HL-60/S4 treated with retinoic acid at 250 ng/mL for 4 days and 3 days (cell line): ENCODE data around the gene GLIPR2.
"Not testable (repeated sequence)": the region's sequence is repeated elsewhere in the genome, so short reads cannot be mapped to it uniquely, and the experiment has no call there.

Experiments
- in situ Hi-C: fragments of 300-500 bp; cut with MboI; formaldehyde crosslinking; loops from 2 replicates; pipeline ENCODE4 v1.7.0; 2022; ENCODE audit warnings: low sequenced_read_pairs

The GLIPR2 gene

DNA sequence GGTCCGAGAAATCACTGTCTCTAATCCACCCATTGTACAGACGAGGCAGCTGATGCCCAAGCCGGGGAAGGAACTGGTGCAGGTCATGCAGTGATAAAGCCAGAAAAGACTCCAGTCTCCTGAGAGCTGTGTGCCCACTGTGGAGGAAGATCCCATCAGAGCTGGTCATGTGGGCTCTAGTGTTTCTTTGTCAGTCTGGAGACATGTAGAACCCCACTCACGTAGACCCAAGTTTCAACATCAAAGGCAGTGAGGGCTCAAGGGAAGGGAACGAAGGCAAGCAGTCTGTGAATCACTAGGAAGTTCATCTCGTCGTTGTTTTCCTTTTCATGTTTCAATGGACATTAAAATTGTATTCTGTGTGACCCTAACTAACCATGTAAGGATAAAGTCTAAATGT lies 14.6 kb upstream of the GLIPR2 start:
- in situ Hi-C loops: no loop called here

DNA sequence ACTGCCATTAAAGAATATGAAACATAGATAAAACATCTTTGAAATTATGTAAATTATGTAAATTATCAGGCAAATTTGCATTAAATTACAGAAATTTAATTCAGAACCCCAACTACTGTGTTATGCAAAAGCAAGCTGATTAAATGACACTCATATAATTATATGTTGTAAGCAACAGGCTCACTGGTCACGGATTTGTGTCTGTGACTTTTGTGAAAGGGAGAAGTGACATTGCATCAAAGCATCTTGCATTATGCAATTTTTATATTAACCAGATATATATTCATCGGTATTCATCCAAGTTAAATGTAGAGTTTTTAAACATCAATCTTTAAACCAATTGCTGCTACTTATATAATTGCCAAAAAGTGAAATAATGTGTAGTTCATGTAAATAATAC lies 13.0 kb upstream of the GLIPR2 start:
- in situ Hi-C loops: no loop called here

DNA sequence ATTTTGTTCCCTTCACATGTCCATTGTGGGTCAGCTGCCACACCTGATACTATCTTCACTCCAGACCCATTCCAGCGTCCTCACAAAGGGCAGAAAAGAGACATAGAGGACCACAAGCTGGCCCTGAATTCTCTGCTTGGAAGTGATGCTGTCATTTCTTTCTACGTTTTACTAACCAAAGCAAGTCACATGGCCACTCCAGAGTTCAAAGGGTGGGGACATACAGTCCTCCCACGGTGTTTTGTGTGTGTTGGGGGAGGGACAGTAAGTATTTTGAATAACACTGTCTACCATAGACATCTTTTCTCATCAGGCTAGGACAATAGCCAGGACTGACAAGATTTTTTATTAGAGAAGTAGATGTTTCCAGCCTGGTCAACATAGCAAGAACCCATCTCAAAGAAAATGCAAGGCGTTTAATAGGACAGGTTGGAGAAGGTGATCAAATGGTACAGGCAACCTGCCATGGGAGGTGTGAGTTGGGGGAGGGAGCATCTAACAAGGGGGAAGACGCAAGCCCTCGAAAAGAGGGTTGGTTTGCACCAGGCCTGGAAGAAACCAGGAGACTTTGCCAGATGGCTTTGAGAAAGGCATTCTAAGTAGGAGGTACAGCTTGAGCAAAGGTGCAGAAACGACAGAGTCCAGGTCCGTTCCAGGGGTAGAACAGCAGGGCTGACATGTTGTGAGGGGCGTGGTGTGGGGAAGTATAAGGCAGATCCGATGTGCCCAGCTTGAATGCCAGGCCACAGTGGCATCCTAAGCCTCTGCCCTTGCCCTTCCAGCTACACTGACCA lies 11.3 kb upstream of the GLIPR2 start:
- in situ Hi-C loops: no loop called here

DNA sequence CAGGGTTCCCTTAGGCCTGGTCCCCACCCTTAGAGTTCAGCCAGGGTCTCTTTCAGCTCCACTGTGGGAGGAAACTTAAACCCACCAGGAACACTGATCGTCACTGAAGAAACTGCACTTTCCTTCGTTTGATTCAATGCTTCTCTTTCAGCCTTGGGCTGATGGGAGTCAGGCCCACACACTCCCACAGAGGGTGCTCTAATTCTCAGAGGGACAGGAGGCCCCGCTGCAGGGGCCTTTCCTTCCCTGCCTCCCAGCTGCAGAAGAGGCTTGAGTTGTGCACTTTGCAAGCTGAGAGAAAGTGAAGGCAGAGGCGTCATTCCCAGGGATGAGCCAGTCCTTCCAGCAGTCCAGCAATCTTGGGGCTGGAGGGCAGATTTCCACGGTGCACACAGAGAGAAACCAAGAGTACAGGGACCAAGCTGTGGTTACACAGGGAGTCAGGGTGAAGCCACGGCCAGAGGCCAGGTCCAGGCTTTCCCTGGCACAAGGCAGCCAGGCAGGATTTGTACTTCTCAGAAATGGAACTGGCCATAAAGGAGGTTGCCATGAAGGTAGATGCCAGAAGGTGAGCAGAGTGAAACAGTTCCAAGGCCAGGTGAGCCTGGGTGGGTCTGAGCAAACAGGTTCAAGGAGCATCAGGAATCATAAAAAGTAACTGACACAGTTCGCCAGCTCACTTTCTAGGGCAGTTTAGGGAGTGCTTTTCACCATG lies 10.4 kb upstream of the GLIPR2 start:
- in situ Hi-C loops: no loop called here

DNA sequence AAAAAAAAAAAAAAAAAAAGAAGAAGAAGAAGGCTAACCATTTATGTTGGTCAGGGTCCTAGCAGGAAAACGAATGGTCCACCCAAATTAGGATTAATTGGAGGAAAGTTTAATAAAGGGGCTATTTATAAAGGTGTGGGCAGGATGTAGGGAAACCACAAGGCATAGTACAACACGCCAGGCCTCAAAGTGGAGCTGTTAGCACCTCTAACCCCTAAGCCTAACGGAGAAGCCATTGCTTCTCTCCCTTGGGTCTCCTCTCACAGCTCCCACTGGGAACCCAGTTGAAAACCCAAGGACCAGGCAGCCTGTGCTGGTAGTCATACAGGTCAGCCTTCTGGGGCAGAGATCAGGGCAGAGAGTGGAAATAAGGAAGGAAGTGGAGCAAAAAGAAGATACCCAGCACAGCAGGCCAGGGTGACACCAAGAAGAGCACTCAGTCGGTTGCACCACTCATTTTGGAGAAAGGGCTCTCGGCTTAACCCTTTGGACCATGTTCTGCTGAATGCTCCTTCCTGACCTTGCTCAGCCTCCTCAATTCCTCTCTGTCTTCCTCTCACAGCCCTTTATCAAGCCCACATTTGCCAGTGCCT lies 8.8 kb upstream of the GLIPR2 start:
- in situ Hi-C loops: no loop called here

DNA sequence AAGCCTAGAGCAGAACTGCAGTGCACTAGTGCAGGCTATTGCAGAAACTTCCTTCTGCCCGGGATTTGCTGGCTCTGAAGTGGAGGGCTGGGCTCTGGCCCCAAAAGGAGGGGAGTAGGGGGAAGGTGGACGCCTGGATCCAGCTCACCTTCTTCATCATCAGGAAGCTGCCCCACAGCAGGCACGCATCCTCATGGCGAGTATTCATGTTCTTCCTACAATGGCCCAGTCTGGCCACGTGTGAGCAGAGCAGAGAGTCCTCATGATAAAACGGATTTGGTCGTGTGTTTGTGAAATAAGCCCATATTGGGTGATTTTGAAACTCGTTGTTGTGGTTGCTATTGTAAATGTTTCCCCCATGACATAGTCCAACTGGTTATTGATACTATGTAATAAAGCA lies 8.2 kb upstream of the GLIPR2 start:
- in situ Hi-C loops: no loop called here

DNA sequence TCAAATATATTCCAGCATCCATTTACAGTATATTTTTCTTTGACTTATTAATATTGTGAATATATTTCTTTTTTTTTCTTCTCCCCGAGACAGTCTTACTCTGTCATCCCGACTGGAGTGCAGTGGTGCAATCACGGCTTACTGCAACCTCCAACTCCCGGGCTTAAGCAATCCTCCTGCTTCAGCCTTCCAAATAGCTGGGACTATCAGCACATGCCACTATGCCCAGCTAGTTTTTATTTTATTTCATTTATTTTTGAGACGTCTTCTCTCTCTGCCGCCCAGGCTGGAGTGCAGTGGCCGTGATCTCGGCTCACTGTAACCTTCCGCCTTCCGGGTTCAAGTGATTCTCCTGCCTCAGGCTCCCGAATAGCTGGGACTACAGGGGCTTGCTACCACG lies 7.4 kb upstream of the GLIPR2 start:
- in situ Hi-C loops: no loop called here

DNA sequence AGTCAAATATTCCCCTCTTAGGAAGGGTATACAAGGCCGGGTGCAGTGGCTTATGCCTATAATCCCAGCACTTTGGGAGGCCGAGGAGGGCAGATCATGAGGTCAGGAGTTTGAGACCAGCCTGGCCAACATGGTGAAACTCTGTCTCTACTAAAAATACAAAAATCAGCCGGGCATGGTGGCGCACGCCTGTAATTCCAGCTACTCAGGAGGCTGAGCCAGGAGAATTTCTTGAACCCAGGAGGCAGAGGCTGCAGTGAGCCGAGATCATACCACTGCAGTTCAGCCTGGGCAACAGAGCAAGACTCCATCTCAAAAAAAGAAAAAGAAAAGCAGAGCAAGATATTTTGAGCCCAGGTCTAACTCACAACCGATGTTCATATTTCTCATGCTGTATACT lies 4.9 kb upstream of the GLIPR2 start:
- in situ Hi-C loops: not testable (repeated sequence)

DNA sequence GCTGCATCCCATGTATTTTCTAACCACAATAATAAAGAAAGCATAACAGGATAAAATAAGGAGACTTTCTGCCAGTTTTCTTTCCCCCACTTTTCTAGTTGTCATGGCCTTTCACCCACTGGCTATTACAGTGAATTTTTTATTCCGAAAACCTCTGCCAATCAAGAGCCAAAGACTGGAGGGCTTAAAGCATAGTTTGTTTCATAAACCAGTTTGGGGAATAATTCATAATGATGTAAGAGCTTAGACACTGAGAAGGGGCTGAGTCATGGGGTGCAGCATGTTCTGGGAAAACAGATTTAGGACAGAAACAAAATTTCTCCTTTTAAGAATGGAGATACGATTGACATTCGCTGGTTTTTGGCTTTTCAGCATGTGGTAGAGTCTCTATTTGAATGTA lies 4.4 kb upstream of the GLIPR2 start:
- in situ Hi-C loops: no loop called here

DNA sequence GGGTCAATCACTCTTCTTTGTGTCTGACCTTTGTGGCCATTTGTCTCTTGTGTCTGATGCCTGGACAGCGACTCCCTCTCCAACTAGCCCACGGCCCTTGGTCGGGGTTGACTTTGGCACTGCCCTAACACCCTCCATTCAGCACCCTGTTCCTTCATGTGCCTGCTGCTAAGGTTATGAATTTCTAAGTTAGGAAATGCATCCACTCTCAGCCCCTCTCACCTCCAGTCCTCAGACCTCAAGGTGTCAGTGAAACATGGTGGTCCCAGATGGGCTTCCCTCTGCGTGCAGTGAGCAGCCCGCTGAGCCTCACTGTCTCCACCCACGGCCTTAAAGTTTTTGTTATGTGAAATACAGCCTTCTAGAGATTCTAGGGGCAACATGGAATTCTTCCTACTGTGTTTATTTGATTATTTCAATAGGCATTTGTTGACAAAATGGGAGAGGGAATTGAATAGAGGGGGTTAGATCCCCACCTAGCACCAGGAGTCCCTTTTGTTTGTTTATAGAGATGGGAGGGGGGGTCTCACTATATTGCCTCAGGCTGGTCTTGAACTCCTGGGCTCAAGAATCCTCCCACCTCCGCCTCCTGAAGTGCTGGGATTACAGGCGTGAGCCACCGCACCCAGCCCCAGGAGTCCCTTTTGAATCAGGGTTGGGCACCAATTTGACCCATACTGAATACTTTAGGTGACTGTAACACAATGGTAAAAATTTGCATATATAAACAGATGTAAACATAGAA lies 1.6 kb upstream of the GLIPR2 start:
- in situ Hi-C loops: no loop called here

DNA sequence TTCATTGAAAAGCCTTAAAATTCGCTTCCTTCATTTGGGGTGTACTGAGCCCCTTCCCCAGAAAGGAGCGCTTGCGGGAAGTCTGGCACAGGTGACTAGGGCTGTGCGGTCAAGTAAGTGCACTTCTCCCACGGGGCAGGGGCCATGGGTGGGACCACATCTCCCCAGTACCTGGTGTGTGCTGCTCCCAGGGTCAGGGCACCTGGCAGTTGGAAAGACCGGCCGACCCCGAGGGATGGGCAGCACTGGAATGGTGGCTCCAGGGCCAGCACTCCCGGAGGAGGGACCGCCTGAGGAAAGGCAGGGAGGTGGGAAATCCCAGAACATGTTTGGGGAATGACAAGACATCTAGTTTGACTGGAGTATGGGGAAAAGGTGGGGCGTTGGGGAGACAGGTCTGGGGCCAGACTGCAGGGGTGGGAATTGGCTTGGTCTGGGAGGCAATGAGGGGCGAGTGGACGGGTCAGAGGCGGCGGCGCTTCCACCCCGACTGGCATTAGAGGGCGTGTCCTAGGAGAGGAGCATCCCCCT lies 727 bp upstream of the GLIPR2 start:
- in situ Hi-C loops: no loop called here

DNA sequence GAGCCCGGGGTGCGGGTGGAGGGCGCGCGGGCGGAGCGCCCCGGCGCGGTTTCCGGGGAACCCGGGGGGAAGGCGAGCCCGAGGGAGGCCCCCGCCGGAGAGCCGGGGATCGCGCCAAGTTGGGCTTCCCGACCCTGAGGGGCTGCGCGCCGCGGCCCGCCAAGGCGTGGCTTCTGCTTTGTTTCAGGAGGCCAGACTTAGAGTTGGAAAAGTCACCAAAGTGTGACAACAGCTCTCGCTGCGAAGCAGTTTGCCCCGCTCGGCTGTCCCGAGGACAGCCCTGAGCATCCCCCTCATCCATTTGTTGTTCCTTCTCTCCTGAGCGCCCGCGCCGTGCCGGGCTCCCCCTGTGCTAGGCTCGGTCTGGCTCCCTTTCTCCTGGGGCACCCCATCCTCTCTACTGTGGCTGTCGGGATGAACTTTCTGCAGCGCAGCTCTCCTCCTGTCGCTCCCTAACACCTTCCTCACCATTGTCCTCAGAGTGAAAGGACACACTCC lies 410 bp downstream of the GLIPR2 start:
- in situ Hi-C loops: no loop called here

DNA sequence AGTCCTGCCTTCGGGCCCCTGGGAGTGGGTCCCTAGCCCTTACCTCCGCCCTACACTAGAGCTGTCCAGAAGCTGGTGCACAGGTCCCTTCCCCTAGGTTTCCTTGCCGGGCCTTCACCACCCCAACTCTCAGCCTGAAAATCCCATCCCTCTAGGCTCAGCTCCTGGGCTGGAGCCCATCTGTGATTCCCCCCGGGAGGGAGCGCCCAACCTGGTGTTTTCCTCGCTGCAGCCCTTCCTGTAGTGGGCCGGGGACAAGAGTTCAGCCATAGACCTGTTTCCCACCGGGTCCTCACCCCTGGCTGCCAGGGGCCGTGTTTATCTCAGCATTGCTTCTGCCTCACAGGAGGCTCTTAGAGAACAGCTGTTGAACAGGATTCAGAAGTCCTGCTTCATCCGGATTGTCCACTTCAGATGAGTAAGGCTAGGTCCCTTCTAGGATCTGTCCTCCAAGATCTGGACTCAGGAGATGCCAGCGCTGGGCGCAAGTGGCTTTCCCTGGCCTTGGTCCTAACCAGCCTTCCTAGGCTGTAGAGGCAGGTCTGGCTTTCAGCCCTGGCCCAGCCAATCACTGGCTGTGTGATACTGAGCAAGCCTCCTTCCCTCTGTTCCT lies 965 bp downstream of the GLIPR2 start:
- in situ Hi-C loops: no loop called here

DNA sequence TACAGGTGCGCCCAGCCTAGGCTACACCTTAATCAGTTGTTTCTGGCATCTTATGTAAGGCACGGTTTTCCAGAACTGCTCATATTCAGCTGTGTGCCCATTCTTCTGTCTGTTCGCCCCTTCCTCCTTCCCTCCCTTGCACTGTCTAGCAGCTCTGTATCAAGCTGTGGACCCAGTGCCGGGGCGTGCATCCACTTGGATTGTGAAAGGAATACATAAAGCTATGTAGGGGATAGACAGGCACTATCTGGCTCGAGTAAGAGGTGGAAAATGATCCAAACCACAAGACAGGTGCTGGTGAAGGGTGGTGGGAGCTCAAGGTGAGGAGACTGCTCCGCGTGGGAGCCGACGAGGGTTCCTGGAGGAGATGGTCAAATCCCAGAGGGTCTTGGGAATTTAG lies 2.0 kb downstream of the GLIPR2 start:
- in situ Hi-C loops: no loop called here

DNA sequence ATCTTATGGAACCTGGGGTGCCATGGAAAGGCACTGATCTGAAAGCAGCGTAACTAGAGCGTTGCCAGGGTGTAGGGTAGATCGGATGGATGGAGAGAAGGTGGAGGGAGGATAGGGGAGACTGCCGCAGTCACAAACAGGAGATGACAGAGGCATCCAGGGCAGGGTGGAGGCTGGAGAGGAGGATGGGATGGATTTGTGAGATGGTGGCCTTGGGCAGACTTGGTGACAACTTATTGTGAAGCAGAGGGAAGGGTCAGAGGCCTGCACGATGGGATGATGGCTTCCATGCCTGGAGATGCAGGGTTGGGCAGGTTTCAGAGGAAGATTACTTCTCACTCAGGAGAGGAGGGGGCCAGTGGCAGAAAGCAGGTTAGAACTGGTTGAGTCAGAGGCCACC lies 2.4 kb downstream of the GLIPR2 start:
- in situ Hi-C loops: no loop called here

DNA sequence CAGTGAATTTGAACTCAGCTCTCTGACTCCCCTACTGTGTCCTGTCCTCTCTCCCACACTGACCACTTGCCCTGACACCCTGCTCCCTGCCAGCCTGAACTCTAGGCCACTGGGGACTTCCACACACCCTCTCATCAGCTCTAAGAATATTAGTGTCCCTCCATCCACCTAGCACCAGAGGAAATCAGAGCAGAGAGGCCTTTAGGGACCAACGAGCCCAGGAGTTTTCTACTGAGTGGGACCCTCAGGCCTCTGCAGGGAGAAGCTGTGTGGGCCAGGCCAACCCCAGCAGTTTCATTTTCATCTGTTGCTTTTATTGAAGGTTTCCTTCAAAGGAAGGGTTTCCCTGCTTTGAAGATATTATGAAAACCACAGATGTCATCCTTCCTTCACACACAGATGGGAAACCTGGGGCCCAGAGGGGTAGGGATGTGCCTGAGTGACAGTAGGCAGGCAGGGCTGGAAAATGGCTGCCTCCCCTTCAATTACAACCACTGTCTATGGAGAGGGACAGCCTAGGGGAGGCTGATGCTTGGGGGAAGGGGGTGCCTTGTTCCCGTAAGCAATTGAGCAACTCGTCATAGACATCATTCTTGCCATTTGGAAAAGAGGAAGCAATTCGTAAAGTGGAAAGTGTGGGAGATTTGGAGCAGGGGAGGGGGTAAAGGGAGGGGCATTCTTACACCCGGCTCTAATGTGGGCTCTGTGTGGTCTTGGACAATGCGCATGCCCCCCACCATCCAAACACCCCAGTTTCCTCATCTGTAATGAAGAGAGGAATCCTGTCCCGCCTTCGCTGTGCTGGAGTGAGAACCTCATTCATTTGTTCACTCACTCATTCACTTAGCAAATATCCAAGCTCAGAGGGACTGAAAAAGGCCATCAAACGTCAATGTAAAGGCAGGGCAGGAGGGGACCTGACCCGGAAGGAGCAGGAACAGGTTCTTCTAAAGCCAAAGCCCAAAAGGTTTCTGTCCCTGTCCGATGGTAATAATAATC lies 3.9 kb downstream of the GLIPR2 start:
- in situ Hi-C loops: no loop called here

DNA sequence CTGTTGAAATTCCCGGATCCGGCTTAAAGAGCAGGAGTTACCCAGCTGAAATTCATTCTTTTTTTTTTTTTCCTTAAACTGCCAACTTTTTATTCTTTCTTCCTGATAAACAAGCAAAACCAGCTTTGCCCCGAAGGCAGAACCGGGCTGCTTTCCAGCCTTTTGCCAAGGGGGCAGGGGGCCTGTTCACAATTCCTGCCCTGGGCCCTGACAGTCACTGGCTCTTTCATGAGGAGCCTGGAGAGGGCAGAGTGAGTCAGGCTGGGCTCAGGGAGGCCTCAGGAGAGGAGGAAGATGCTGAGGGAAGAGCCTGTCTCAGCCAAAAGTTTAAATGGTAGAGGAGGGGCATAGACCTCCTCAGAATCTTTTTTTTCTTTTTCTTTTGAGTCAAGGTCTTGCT lies 4.8 kb downstream of the GLIPR2 start:
- in situ Hi-C loops: no loop called here

DNA sequence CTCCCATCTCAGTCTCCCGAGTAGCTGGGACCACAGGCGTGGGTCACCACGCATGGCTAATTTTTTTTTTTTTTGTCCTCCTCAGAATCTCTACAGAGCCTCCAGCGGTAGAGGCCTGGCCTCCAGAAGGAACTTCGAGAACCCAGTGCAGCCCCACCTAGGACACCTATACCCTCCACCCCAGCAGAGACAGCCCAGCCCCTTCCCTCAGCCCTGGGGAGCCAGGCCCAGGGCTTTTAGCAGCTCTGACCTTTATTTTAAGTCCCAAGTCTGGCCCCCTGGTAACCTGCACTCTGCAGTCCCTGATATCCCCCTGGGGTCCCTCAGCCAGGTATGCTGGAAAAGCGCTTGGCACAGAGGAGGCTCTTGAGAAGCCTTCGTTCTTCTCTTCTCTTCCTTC lies 5.2 kb downstream of the GLIPR2 start:
- in situ Hi-C loops: no loop called here

DNA sequence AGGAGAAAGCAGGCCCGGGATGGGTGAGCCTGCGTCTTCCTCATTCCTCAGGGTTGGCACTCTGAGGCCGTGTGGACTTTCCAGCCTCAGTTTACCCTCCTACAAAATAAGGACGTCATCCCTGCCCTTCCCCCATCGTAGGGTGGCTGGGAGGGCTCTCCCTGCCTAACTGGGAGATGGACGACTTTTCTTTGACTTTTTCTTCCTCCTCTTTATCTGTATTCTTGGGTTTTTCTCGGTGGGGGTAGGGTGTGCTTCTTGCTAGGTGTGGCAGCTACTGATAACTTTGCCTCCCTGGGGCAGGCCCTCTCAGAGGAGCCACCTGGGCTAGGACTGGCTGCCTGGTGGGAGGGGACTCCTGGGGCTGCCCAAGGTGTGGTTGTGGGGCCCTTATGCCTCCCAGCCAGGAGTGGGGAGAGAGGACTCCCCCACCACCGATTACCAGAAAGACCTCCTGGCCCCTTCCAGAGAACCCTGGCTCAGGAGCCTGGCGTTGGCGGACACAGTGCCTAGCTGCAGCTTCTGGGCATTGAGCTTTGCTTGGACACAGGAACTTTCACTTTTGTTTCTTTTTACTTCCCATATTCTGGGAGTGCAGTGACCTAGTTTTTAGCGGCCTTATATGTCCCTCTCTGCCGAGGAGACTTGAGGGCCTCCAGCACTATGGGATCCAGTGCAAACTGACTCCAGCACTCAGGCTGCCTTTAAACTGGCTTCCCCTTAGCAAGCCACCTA lies 6.1 kb downstream of the GLIPR2 start:
- in situ Hi-C loops: no loop called here
